ENCODE data around the gene OPN5.

DNA sequence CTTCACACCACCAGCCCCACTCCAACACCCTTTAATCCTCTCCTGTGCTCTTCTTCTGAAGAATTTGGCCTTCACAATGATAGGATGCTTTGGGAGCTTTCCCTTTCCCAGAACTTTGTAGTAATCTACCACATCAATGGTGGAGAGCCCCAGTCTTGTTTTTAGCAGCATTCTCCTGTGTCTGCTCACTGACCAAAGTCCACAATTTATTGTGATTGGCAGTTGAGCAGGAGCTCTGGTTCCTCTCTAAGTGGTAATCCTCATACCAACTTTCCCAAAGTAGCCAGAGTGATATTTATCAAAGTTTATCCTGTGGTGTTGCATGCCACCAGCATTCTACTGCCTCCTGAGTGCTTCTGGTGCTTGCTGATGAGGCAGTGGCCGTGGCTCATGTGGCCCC is 29.0 kb upstream of the OPN5 start:
- TF ChIP-seq, protein P1, sequence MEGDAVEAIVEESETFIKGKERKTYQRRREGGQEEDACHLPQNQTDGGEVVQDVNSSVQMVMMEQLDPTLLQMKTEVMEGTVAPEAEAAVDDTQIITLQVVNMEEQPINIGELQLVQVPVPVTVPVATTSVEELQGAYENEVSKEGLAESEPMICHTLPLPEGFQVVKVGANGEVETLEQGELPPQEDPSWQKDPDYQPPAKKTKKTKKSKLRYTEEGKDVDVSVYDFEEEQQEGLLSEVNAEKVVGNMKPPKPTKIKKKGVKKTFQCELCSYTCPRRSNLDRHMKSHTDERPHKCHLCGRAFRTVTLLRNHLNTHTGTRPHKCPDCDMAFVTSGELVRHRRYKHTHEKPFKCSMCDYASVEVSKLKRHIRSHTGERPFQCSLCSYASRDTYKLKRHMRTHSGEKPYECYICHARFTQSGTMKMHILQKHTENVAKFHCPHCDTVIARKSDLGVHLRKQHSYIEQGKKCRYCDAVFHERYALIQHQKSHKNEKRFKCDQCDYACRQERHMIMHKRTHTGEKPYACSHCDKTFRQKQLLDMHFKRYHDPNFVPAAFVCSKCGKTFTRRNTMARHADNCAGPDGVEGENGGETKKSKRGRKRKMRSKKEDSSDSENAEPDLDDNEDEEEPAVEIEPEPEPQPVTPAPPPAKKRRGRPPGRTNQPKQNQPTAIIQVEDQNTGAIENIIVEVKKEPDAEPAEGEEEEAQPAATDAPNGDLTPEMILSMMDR (conservative IDR thresholded peaks at IDR 0.05; ENCODE audit: low read length): no peak
- TF ChIP-seq EZH2phosphoT487 (IDR thresholded peaks at IDR 0.05; ENCODE audit: borderline replicate concordance): no peak

Measured in Loucy (cell line).